Adipocyte (in vitro differentiated cells): ENCODE results near the gene DYNC1LI1.
"Not testable (repeated sequence)": the region's sequence is repeated elsewhere in the genome, so short reads cannot be mapped to it uniquely, and the experiment has no call there.

Experiments
- DNase-seq: peaks from one replicate; pipeline ENCODE4 v3.0.0-alpha.2; 2015; ENCODE audit warnings: low read depth
- H3K27me3 ChIP-seq: replicated peaks from 2 replicates; pipeline ENCODE4 v1.7.0; 2013; ENCODE audit warnings: mild to moderate bottlenecking, low read length, moderate library complexity; ENCODE audit not compliant: control insufficient read depth, insufficient read depth
- H3K36me3 ChIP-seq: 2 replicates; pipeline ENCODE4 v1.7.0; 2013; ENCODE audit warnings: low read length, mild to moderate bottlenecking, moderate library complexity; ENCODE audit not compliant: control insufficient read depth, insufficient read depth, severe bottlenecking
- H3K4me1 ChIP-seq: 2 replicates; pipeline ENCODE4 v1.7.0; 2013; ENCODE audit warnings: mild to moderate bottlenecking, low read length, moderate library complexity; ENCODE audit not compliant: control insufficient read depth, insufficient read depth
- H3K4me3 ChIP-seq: 2 replicates; pipeline ENCODE4 v1.7.0; 2013; ENCODE audit warnings: mild to moderate bottlenecking, low read length, moderate library complexity
- H3K9ac ChIP-seq: 2 replicates; pipeline ENCODE4 v1.7.0; 2013; ENCODE audit warnings: mild to moderate bottlenecking, low read length, moderate library complexity
- H3K9me3 ChIP-seq: 2 replicates; pipeline ENCODE4 v1.7.0; 2013; ENCODE audit warnings: mild to moderate bottlenecking, low read length, moderate library complexity; ENCODE audit not compliant: control insufficient read depth

DYNC1LI1 gene

GRCh38 chr3:32583708-32584107 lies 13.1 kb upstream of the DYNC1LI1 start:
- H3K27me3 ChIP-seq, result peaks cover under 1% of the 10 kb centered on the region
- H3K9me3 ChIP-seq, result no peaks in the 10 kb centered on the region
- H3K4me1 ChIP-seq, result no peaks in the 10 kb centered on the region
- H3K36me3 ChIP-seq, result no peaks in the 10 kb centered on the region
- no peak overlapping the region for H3K4me3 ChIP-seq
- H3K9ac ChIP-seq, result no peak overlapping the region
- DNase-seq, result peak; percentile 96

GRCh38 chr3:32578669-32579068 lies 8.0 kb upstream of the DYNC1LI1 start:
- H3K4me1 ChIP-seq, H3K9ac ChIP-seq, H3K4me3 ChIP-seq, H3K36me3 ChIP-seq, H3K27me3 ChIP-seq, H3K9me3 ChIP-seq, DNase-seq: not testable (repeated sequence)

- Histone ChIP-seq H3K4me3 (peak overlapping the region; percentile 76), H3K27me3 (no peaks in the 10 kb centered on the region), H3K9ac (peak overlapping the region; percentile 70), H3K36me3 (no peaks in the 10 kb centered on the region), H3K4me1 (peaks cover 7% of the 10 kb centered on the region), H3K9me3 (no peaks in the 10 kb centered on the region)
- DNase-seq, result peak; percentile 29
These were observed 7.2 kb upstream of the DYNC1LI1 start for GRCh38 chr3:32577581-32578556.

- Histone ChIP-seq H3K4me1 (peaks cover 7% of the 10 kb centered on the region), H3K4me3 (peak overlapping the region; percentile 76), H3K27me3 (no peaks in the 10 kb centered on the region), H3K36me3 (no peaks in the 10 kb centered on the region), H3K9ac (peak overlapping the region; percentile 70), H3K9me3 (no peaks in the 10 kb centered on the region)
- DNase-seq, result peak; percentile 28
These were observed 6.5 kb upstream of the DYNC1LI1 start for GRCh38 chr3:32577174-32577573.

GRCh38 chr3:32575451-32576113 lies 4.9 kb upstream of the DYNC1LI1 start:
- H3K4me3 ChIP-seq, result no peak overlapping the region
- DNase-seq, result peak; percentile 45
- H3K27me3 ChIP-seq, result no peaks in the 10 kb centered on the region
- no peaks in the 10 kb centered on the region for H3K36me3 ChIP-seq
- H3K9ac ChIP-seq, result no peak overlapping the region
- peaks cover 15% of the 10 kb centered on the region for H3K4me1 ChIP-seq
- no peaks in the 10 kb centered on the region for H3K9me3 ChIP-seq

- Histone ChIP-seq H3K27me3 (no peaks in the 10 kb centered on the region), H3K4me3 (peak overlapping the region; percentile 97), H3K9me3 (no peaks in the 10 kb centered on the region), H3K9ac (peak overlapping the region; percentile 99), H3K4me1 (peaks cover 21% of the 10 kb centered on the region), H3K36me3 (peaks cover 2% of the 10 kb centered on the region)
- no peak for DNase-seq
These were observed 481 bp upstream of the DYNC1LI1 start for GRCh38 chr3:32571192-32571485.

- peaks cover 21% of the 10 kb centered on the region for H3K4me1 ChIP-seq
- H3K9ac ChIP-seq, result peak overlapping the region; percentile 99
- no peaks in the 10 kb centered on the region for H3K9me3 ChIP-seq
- peak; percentile 70 for DNase-seq
- H3K4me3 ChIP-seq, result peak overlapping the region; percentile 97
- H3K27me3 ChIP-seq, result no peaks in the 10 kb centered on the region
- H3K36me3 ChIP-seq, result peaks cover 8% of the 10 kb centered on the region
These were observed 878 bp downstream of the DYNC1LI1 start for GRCh38 chr3:32569540-32570420.

- DNase-seq, result peak; percentile 22
- H3K9me3 ChIP-seq, result no peaks in the 10 kb centered on the region
- peaks cover 21% of the 10 kb centered on the region for H3K4me1 ChIP-seq
- peaks cover 8% of the 10 kb centered on the region for H3K36me3 ChIP-seq
- no peaks in the 10 kb centered on the region for H3K27me3 ChIP-seq
- H3K4me3 ChIP-seq, result peak overlapping the region; percentile 97
- peak overlapping the region; percentile 99 for H3K9ac ChIP-seq
These were observed 1.7 kb downstream of the DYNC1LI1 start for GRCh38 chr3:32568953-32569352.

- Histone ChIP-seq H3K9ac (no peak overlapping the region), H3K9me3 (no peaks in the 10 kb centered on the region), H3K4me3 (no peak overlapping the region), H3K27me3 (no peaks in the 10 kb centered on the region), H3K4me1 (peaks cover 12% of the 10 kb centered on the region), H3K36me3 (peaks cover 11% of the 10 kb centered on the region)
- DNase-seq, result no peak
These were observed 6.5 kb downstream of the DYNC1LI1 start for GRCh38 chr3:32564195-32564594.

- H3K27me3 ChIP-seq, result no peaks in the 10 kb centered on the region
- H3K4me1 ChIP-seq, result no peaks in the 10 kb centered on the region
- H3K9me3 ChIP-seq, result no peaks in the 10 kb centered on the region
- peaks cover 11% of the 10 kb centered on the region for H3K36me3 ChIP-seq
- H3K9ac ChIP-seq, result no peak overlapping the region
- no peak overlapping the region for H3K4me3 ChIP-seq
- no peak for DNase-seq
These were observed 8.0 kb downstream of the DYNC1LI1 start for GRCh38 chr3:32562640-32563039.
